ACC112 (cell line): Measurements from ENCODE around the gene SARDH.
"Not testable (repeated sequence)": the region's sequence is repeated elsewhere in the genome, so short reads cannot be mapped to it uniquely, and the experiment has no call there.

ENCODE experiments used
- H2AFZ ChIP-seq: fragments of 200-600 bp; sonication (generic); one replicate; pipeline ENCODE4 v1.6.0; 2017; ENCODE audit warnings: antibody characterized with exemption, low read length; ENCODE audit not compliant: unreplicated experiment
- H3K27ac ChIP-seq: fragments of 200-600 bp; sonication (generic); 2 replicates; pipeline ENCODE4 v1.5.1; 2014; ENCODE audit warnings: low read depth, mild to moderate bottlenecking, antibody characterized with exemption, low read length, moderate library complexity
- H3K27me3 ChIP-seq: fragments of 200-600 bp; sonication (generic); 2 replicates; pipeline ENCODE4 v1.6.1; 2014; ENCODE audit warnings: mild to moderate bottlenecking, antibody characterized with exemption, low read length, moderate library complexity, mixed read lengths; ENCODE audit not compliant: insufficient read depth
- H3K36me3 ChIP-seq: fragments of 200-600 bp; sonication (generic); 2 replicates; pipeline ENCODE4 v1.6.1; 2016; ENCODE audit warnings: mild to moderate bottlenecking, antibody characterized with exemption, low read length, moderate library complexity, mixed read lengths; ENCODE audit not compliant: insufficient read depth
- H3K4me1 ChIP-seq: fragments of 200-600 bp; sonication (generic); one replicate; pipeline ENCODE4 v1.6.1; 2016; ENCODE audit warnings: low read length, mixed read lengths; ENCODE audit not compliant: insufficient read depth, unreplicated experiment, control insufficient read depth
- H3K4me3 ChIP-seq: fragments of 200-600 bp; sonication (generic); 2 replicates; pipeline ENCODE4 v1.5.1; 2014; ENCODE audit warnings: mild to moderate bottlenecking, low read depth, low read length
- H3K79me2 ChIP-seq: fragments of 200-600 bp; sonication (generic); one replicate; pipeline ENCODE4 v1.6.0; 2016; ENCODE audit warnings: low read length; ENCODE audit not compliant: control insufficient read depth, unreplicated experiment, insufficient read depth

The SARDH gene

DNA sequence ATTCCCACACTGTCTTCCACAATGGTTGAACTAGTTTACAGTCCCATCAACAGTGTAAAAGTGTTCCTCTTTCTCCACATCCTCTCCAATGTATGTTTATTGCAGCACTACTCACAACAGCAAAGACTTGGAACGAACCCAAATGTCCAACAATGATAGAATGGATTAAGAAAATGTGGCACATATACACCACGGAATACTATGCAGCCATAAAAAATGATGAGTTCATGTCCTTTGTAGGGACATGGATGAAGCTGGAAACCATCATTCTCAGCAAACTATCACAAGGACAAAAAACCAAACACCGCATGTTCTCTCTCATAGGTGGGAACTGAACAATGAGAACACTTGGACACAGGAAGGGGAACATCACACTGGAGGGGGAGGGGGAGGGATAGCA is 28.1 kb upstream of the SARDH start:
- not testable (repeated sequence) for H3K27me3 ChIP-seq, H2AFZ ChIP-seq, H3K4me3 ChIP-seq, H3K79me2 ChIP-seq, H3K27ac ChIP-seq, H3K4me1 ChIP-seq
- H3K36me3 ChIP-seq: peaks cover 50% of the 10 kb centered on the region

DNA sequence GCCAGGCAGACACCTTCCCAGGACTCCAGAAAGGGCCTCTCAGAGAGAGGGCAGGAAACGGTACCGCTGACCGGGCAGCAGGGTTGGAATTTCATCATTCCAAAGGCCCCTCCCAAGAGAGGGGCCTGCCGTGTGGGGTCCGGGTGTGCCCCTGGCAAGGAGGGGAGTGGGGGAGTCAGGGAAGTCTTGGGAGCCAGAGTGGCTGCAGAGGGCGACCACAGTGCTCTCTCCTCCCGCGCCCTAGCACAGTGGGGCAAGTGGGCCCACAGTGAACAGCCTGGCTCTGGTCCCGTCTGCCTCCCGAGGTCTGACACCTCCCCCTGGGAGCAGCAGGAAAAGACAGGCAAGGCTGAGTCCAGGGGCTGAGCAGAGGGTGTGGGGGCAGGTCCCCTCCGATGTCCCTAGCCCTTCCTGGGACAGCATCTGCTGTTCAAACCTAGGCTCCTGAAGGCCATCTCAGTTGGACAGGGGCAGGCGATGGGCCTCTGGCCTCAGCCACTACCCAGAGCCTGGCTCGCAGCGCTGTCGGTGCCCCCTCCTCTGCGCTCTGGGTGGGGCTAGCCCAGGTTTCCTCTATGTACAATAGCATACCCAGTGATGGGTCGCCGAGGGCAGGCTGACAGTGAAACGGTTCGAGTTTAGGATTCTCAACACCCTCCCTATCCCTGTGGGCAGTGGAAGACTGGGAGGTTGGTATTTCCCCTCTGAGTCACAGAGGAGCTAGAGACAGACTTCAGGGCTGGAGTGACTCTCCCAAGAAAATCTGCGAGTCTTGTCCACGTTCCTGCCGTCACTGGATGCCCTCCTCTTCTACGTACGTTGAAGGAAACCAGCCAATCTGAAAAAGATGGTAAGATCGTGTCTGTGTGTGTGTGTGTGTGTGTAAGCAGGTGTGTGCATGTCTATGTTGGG is 25.4 kb upstream of the SARDH start:
- no peaks in the 10 kb centered on the region for H3K79me2 ChIP-seq
- H3K4me3 ChIP-seq: no peak overlapping the region
- no peaks in the 10 kb centered on the region for H3K27me3 ChIP-seq
- peaks cover 38% of the 10 kb centered on the region for H3K36me3 ChIP-seq
- peaks cover 2% of the 10 kb centered on the region for H3K4me1 ChIP-seq
- H2AFZ ChIP-seq: no peak overlapping the region
- H3K27ac ChIP-seq: no peak overlapping the region

- Histone ChIP-seq H2AFZ (no peak overlapping the region), H3K4me3 (no peak overlapping the region), H3K27me3 (no peaks in the 10 kb centered on the region), H3K4me1 (peaks cover 2% of the 10 kb centered on the region), H3K79me2 (no peaks in the 10 kb centered on the region), H3K27ac (no peak overlapping the region), H3K36me3 (peaks cover 30% of the 10 kb centered on the region)
Measured at GRCh38 chr9:133762488-133763271, 24.5 kb upstream of the SARDH start.

GRCh38 chr9:133761641-133762248 is 23.6 kb upstream of the SARDH start:
- Histone ChIP-seq H3K36me3 (peaks cover 21% of the 10 kb centered on the region), H2AFZ (no peak overlapping the region), H3K27ac (no peak overlapping the region), H3K79me2 (no peaks in the 10 kb centered on the region), H3K27me3 (no peaks in the 10 kb centered on the region), H3K4me3 (no peak overlapping the region), H3K4me1 (peaks cover 2% of the 10 kb centered on the region)

DNA sequence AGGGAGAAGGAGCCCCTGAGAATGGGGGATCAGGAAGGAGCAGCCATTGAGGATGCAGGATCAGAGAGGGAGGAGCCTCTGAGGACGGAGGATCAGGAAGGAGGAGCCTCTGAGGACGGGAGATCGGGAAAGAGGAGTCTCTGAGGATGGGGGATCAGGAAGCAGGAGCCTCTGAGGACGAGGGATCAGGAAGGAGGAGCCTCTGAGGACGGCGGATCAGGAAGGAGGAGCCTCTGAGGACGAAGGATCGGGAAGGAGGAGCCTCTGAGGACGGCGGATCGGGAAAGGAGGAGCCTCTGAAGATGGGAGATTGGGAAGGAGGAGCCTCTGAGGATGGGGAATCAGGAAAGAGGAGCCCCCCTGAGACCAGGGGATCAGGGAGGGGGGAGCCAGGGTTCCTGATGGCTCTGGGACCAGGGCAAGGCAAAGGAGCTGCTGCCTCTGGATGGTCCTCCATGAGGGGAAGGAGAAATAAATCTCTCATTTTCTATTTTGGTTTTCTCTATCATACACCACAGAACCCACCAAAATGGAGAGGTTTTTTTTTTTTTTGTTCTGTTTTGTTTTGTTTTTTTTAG is 22.6 kb upstream of the SARDH start:
- H3K4me1 ChIP-seq: peaks cover 2% of the 10 kb centered on the region
- H3K4me3 ChIP-seq: no peak overlapping the region
- H3K27ac ChIP-seq: no peak overlapping the region
- no peaks in the 10 kb centered on the region for H3K27me3 ChIP-seq
- no peaks in the 10 kb centered on the region for H3K79me2 ChIP-seq
- no peak overlapping the region for H2AFZ ChIP-seq
- H3K36me3 ChIP-seq: peaks cover 20% of the 10 kb centered on the region

GRCh38 chr9:133759946-133760345 is 21.8 kb upstream of the SARDH start:
- Histone ChIP-seq H2AFZ (no peak overlapping the region), H3K27ac (no peak overlapping the region), H3K36me3 (peaks cover 12% of the 10 kb centered on the region), H3K27me3 (no peaks in the 10 kb centered on the region), H3K79me2 (no peaks in the 10 kb centered on the region), H3K4me3 (no peak overlapping the region), H3K4me1 (peaks cover 2% of the 10 kb centered on the region)

- no peak overlapping the region for H3K27ac ChIP-seq
- H3K4me1 ChIP-seq: peaks cover 2% of the 10 kb centered on the region
- H3K27me3 ChIP-seq: peaks cover 5% of the 10 kb centered on the region; the same call in 1 of the 2 replicates
- no peak overlapping the region for H3K4me3 ChIP-seq
- no peak overlapping the region for H2AFZ ChIP-seq
- no peaks in the 10 kb centered on the region for H3K79me2 ChIP-seq
- peaks cover 6% of the 10 kb centered on the region for H3K36me3 ChIP-seq
Measured at GRCh38 chr9:133759146-133759900, 21.2 kb upstream of the SARDH start.

- Histone ChIP-seq H3K4me1 (no peaks in the 10 kb centered on the region), H3K27ac (no peak overlapping the region), H3K36me3 (no peaks in the 10 kb centered on the region), H3K79me2 (no peaks in the 10 kb centered on the region), H3K4me3 (no peak overlapping the region), H2AFZ (no peak overlapping the region), H3K27me3 (peaks cover 12% of the 10 kb centered on the region)
Measured at GRCh38 chr9:133758228-133758627, 20.1 kb upstream of the SARDH start.

DNA sequence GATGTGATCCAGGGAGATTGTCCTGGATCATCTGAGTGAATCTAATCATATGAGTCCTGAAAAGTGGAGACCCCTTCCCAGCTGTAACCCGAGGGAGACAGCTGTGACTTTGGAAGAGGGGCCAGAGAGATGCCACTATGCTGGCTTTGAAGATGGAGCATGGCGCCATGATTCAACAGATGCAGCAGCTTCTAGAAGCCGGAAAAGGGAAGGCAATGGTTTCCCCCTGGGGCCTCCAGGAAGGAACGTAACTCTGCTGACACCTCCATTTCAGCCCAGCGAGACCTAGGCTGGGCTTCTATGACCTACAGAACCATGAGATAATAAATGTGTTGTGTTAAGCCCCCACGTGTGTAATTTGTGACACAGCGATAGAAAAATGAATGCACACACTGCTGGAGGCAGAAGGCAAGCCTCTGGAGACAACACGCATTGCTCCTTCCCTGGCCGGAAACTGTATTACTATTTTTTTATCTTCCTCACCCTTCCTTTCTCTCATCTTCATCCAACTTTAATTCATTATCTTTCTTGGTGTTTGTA is 16.6 kb upstream of the SARDH start:
- no peak overlapping the region for H2AFZ ChIP-seq
- no peak overlapping the region for H3K4me3 ChIP-seq
- H3K4me1 ChIP-seq: no peaks in the 10 kb centered on the region
- H3K27me3 ChIP-seq: peaks cover 40% of the 10 kb centered on the region
- H3K79me2 ChIP-seq: no peaks in the 10 kb centered on the region
- H3K36me3 ChIP-seq: no peaks in the 10 kb centered on the region
- H3K27ac ChIP-seq: no peak overlapping the region

- Histone ChIP-seq H3K4me3 (no peak overlapping the region), H3K4me1 (no peaks in the 10 kb centered on the region), H3K27me3 (peaks cover 44% of the 10 kb centered on the region), H3K36me3 (no peaks in the 10 kb centered on the region), H3K79me2 (no peaks in the 10 kb centered on the region), H2AFZ (no peak overlapping the region), H3K27ac (no peak overlapping the region)
Measured at GRCh38 chr9:133754187-133754586, 16.0 kb upstream of the SARDH start.
